ENCODE measurements around the gene PCNX3. TPM values are rescaled to one million over a fixed set of nuclear protein-coding genes. Genes with fewer than 3 reads are reported as not detected.

Gene PCNX3
- total and polyA plus RNA-seq, 5 donors: 10.2 to 17.2 (median 13.9) TPM

DNA sequence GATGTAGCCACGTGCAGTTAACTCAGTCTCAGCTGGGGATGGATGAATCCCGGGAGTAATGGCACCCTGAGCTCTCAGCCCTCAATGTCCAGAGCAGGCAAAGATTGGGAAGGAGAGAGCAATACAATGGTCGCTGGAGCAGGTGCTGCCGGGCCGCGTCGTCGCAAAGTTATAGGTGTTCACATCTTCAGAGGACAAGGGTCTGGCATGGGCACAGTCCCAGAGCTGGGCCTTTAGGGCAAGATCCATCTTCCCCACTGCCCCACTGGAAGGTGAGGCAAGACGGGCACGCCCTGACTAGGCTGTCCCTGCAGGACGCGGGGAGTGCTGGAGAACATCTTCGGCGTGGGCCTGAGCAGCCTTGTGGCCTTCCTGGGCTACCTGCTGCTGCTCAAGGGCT, 7.6 kb downstream of the PCNX3 start:
- intact Hi-C loops (cut with DNase I): no loop called here

DNA sequence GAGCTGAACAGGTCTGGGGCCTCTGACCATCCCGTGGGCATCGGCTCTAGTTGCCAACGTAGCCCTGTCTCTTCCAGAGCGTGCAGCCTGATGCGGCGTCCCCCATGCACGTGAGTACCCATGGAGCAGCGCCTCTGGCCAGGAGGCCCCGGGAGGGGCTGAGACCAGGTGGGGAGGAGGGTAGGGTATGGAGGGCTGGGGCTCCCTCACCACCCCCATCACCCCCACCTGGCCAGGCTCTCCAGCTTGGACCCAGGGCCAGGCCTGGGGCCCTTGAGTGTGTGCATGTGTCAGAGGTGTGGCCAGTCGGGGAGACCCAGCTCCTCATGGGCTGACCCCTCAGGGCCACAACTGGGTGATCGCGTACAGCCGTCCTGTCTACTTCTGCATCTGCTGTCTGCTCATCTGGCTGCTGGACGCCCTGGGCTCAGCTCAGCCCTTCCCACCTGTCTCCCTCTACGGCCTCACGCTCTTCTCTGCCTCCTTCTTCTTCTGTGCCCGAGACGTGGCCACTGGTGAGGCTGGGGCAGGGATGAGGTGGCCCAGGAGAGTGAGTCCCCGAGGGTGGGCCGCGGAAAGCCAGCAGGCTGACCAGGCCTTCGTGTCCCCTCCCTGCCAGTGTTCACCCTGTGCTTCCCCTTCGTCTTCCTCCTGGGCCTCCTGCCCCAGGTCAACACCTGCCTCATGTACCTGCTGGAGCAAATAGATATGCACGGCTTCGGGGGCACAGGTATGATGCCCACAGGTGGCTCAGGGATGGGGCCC, 8.5 kb downstream of the PCNX3 start:
- Histone ChIP-seq H3K9me3 (ENCODE audit: control insufficient read depth, low read length) (no peaks in the 10 kb centered on the region), H3K27ac (ENCODE audit: low read length) (no peak overlapping the region), H3K27me3 (ENCODE audit: control insufficient read depth, insufficient read depth) (no peaks in the 10 kb centered on the region), H3K4me3 (ENCODE audit: low read length) (no peak overlapping the region), H3K4me1 (ENCODE audit: control insufficient read depth, insufficient read depth, low read length) (no peaks in the 10 kb centered on the region)
- ATAC-seq (no peak), DNase-seq (peak in 1 of 3 donors; percentile 41)
- 91% methylated on average over 25 of the region's 25 CpGs for WGBS
- intact Hi-C loops (cut with DNase I): no loop called here

More for the DNA sequence above, 7.6 kb downstream of the PCNX3 start:
- Histone ChIP-seq H3K4me3 (ENCODE audit: low read length) (no peak overlapping the region), H3K27me3 (ENCODE audit: control insufficient read depth, insufficient read depth) (no peaks in the 10 kb centered on the region), H3K27ac (ENCODE audit: low read length) (no peak overlapping the region), H3K4me1 (ENCODE audit: control insufficient read depth, insufficient read depth, low read length) (no peaks in the 10 kb centered on the region), H3K9me3 (ENCODE audit: control insufficient read depth, low read length) (no peaks in the 10 kb centered on the region)
- WGBS: 92% methylated on average over 14 of the region's 14 CpGs
- ATAC-seq: no peak
- DNase-seq: peak in 1 of 3 donors; percentile 42

DNA sequence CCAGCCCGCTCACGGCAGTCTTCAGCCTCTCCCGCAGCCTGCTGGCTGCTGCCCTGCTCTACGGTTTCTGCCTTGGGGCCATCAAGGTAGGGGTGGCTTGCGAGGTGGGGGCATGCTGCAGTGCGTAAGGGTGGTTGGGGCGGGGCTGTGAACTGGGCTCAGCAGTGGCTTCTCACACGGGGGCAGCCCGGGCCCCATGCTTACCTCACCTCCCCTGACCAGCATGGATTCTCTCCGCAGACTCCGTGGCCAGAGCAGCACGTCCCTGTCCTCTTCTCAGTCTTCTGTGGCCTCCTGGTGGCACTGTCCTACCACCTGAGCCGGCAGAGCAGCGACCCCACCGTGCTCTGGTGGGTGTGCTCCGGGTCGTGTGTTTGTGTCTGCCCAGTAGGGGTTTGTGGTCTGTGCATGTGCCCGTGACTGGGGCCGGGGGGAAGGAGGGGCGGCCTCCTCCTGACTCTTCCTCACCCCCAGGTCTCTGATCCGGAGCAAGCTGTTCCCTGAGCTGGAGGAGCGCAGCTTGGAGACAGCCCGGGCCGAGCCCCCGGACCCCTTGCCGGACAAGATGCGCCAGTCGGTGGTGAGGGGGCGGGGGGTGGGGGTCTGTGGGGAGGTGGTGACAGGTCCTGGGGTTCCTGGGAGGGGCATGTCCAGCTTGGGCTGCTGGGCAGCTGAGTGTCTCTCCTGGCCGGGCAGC, 9.5 kb downstream of the PCNX3 start:
- no peaks in the 10 kb centered on the region for H3K27me3 ChIP-seq (ENCODE audit: control insufficient read depth, insufficient read depth)
- H3K9me3 ChIP-seq (ENCODE audit: control insufficient read depth, low read length): no peaks in the 10 kb centered on the region
- H3K4me3 ChIP-seq (ENCODE audit: low read length): no peak overlapping the region
- WGBS: 84% methylated on average over 30 of the region's 30 CpGs
- no peaks in the 10 kb centered on the region for H3K4me1 ChIP-seq (ENCODE audit: control insufficient read depth, insufficient read depth, low read length)
- intact Hi-C loops (cut with DNase I): loop anchor here in 1 of 4 donors (5.0 kb wide), 1 partner anchor 192 kb away; no protein-coding TSS in a partner anchor
- peak in 1 of 3 donors; percentile 58 for DNase-seq
- ATAC-seq: no peak
- H3K27ac ChIP-seq (ENCODE audit: low read length): no peak overlapping the region

DNA sequence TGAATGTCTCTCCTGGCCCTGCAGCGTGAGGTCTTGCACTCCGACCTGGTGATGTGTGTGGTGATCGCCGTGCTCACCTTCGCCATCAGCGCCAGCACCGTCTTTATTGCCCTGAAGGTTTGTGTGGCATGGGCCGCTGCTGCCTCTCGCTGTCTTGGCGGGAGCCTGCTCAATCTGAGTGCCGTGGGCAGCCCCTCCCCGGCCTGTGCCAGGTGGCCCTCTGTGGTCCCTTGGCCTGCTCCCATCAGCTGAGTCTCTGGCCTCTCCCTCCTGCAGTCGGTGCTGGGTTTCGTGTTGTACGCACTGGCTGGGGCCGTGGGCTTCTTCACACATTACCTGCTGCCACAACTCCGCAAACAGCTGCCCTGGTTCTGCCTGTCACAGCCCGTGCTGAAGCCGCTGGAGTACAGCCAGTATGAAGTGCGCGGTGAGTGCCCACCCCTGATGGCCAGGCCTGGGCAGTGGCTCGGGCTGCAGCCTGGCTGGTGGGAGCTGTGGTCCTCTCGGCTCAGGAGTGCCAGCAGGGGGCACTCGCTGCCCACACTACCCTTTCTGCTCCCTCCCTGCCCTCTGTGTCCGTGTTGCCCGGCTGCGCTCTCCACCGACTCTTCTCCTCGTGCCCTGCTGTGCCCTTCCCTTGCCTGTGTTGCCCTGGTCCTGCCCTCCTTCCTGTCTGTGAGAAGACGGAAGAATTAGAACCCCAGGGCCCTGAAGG, 10.2 kb downstream of the PCNX3 start:
- no peak overlapping the region for H3K4me3 ChIP-seq (ENCODE audit: low read length)
- H3K9me3 ChIP-seq (ENCODE audit: control insufficient read depth, low read length): no peaks in the 10 kb centered on the region
- no peaks in the 10 kb centered on the region for H3K27me3 ChIP-seq (ENCODE audit: control insufficient read depth, insufficient read depth)
- ATAC-seq (peak; percentile 65 to 72), DNase-seq (peak; percentile 57 to 88 (median 87))
- 66% methylated on average over 30 of the region's 30 CpGs for WGBS
- no peak overlapping the region for H3K27ac ChIP-seq (ENCODE audit: low read length)
- no peaks in the 10 kb centered on the region for H3K4me1 ChIP-seq (ENCODE audit: control insufficient read depth, insufficient read depth, low read length)
- intact Hi-C loops (cut with DNase I): loop anchor here in 1 of 4 donors (5.0 kb wide), 1 partner anchor 192 kb away; no protein-coding TSS in a partner anchor

DNA sequence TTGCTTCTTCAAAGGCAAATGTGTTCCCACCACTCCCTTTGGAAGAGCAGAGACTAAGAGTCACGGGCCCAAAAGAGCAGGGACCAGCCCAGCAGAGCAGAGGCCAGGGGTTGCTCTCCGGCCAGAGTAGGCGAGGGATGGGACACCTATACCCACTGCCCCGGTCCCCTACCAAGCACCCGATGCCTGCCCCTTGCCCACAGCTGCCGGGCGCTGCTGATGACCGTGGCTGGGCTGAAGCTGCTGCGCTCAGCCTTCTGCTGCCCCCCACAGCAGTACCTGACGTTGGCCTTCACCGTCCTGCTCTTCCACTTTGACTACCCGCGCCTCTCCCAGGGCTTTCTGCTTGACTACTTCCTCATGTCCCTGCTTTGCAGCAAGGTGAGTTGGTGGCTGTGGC, 11.6 kb downstream of the PCNX3 start:
- DNase-seq: no peak
- Histone ChIP-seq H3K9me3 (ENCODE audit: control insufficient read depth, low read length) (no peaks in the 10 kb centered on the region), H3K27ac (ENCODE audit: low read length) (no peak overlapping the region), H3K4me3 (ENCODE audit: low read length) (no peak overlapping the region), H3K4me1 (ENCODE audit: control insufficient read depth, insufficient read depth, low read length) (no peaks in the 10 kb centered on the region), H3K27me3 (ENCODE audit: control insufficient read depth, insufficient read depth) (no peaks in the 10 kb centered on the region)
- 91% methylated on average over 13 of the region's 13 CpGs for WGBS
- intact Hi-C loops (cut with DNase I): loop anchor here in 1 of 4 donors (5.0 kb wide), 1 partner anchor 190 kb away; no protein-coding TSS in a partner anchor
- no peak for ATAC-seq

DNA sequence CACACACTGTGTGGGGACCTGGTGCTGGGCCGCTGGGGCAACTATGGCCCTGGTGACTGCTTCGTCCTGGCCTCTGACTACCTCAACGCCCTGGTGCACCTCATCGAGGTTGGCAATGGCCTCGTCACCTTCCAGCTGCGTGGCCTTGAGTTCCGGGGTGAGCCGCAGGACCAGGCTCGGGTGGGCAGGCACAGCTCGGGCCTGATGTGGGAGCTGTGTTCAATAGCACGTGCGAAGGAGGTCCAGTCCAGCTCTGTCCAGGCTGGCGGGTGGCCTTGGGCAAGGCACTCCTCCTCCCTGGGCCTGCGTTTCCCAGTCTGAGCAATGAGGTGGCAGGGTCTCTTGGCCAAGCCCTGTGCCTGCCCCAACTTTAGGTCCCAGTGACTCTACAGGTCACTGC, 14.0 kb downstream of the PCNX3 start:
- ATAC-seq: no peak
- intact Hi-C loops (cut with DNase I): loop anchor here in 1 of 4 donors (5.0 kb wide), 1 partner anchor 188 kb away; no protein-coding TSS in a partner anchor

DNA sequence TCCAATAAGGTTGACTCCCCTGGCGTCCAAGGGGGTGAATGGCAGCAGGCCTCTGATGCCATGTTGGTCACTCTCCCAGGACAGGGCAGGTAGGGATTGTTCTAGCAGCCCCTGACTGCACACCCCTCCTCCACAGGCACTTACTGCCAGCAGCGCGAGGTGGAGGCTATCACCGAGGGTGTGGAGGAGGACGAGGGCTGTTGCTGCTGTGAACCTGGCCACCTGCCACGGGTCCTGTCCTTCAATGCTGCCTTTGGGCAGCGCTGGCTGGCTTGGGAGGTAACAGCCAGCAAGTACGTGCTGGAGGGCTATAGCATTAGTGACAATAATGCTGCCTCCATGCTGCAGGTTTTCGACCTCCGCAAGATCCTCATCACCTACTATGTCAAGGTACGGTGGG, 14.6 kb downstream of the PCNX3 start:
- DNase-seq (peak in 1 of 3 donors; percentile 74), ATAC-seq (peak; percentile 5 to 34)
- intact Hi-C loops (cut with DNase I): loop anchor here in 1 of 4 donors (10.0 kb wide), 1 partner anchor 185 kb away; no protein-coding TSS in a partner anchor
- WGBS: 78% methylated on average over 11 of the region's 11 CpGs
- no peak overlapping the region for H3K4me3 ChIP-seq (ENCODE audit: low read length)
- H3K4me1 ChIP-seq (ENCODE audit: control insufficient read depth, insufficient read depth, low read length): no peaks in the 10 kb centered on the region
- H3K27ac ChIP-seq (ENCODE audit: low read length): no peak overlapping the region
- no peaks in the 10 kb centered on the region for H3K9me3 ChIP-seq (ENCODE audit: control insufficient read depth, low read length)
- H3K27me3 ChIP-seq (ENCODE audit: control insufficient read depth, insufficient read depth): no peaks in the 10 kb centered on the region

More for the DNA sequence above, 14.0 kb downstream of the PCNX3 start:
- no peak for DNase-seq
- H3K4me1 ChIP-seq (ENCODE audit: control insufficient read depth, insufficient read depth, low read length): no peaks in the 10 kb centered on the region
- no peaks in the 10 kb centered on the region for H3K9me3 ChIP-seq (ENCODE audit: control insufficient read depth, low read length)
- no peak overlapping the region for H3K4me3 ChIP-seq (ENCODE audit: low read length)
- WGBS: 96% methylated on average over 14 of the region's 14 CpGs
- H3K27me3 ChIP-seq (ENCODE audit: control insufficient read depth, insufficient read depth): no peaks in the 10 kb centered on the region
- H3K27ac ChIP-seq (ENCODE audit: low read length): no peak overlapping the region

DNA sequence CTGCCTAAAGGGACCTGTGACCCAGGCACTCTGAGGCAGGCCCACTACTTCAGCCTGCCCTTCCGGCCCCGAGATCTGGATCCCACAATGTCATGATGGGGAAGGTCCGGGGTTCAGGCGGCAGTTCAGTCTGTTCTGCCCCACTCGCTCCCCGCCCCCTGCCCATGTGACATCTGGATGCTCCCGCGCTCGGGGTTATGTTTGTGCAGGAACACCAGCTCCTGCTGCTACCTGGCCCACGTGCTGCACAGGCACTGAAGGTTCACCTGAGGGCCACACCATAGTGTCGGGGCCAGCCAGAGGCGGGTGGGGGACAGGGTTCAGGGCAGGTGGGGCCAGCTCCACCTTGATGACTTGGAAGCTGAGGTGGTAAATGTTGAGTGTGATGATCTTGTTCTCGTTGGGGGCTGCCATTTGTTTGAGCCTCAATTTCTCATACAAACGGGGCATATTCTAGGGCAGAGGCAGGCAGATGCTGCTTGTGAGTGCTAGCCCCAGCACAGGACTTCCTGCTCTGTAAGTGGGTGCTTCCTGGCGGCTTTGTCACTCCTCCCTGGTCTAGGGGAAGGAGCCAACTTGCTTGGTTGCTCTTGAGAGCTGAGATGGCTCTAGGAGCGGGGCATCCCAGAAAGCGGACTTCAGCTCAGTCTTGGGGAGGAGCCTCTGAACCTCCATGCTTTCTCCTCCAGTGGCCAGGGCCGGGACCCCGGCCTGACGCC, 18.0 kb downstream of the PCNX3 start:
- intact Hi-C loops (cut with DNase I): loop anchor here in 1 of 4 donors (10.0 kb wide), 1 partner anchor 181 kb away; no protein-coding TSS in a partner anchor
- WGBS: 85% methylated on average over 20 of the region's 20 CpGs

DNA sequence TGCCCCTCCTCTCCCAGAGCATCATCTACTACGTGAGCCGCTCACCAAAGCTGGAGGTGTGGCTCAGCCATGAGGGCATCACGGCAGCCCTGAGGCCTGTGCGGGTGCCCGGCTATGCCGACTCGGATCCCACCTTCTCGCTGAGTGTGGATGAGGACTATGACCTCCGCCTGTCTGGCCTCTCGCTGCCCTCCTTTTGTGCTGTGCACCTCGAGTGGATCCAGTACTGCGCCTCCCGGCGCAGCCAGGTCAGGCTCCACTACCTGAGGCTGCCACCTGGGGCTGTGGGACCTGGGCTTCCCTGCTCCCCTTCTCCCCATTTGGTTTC, 18.5 kb downstream of the PCNX3 start:
- intact Hi-C loops (cut with DNase I): loop anchor here in 1 of 4 donors (10.0 kb wide), 1 partner anchor 181 kb away; no protein-coding TSS in a partner anchor
- ATAC-seq (no peak), DNase-seq (no peak)
- H3K4me1 ChIP-seq (ENCODE audit: control insufficient read depth, insufficient read depth, low read length): no peaks in the 10 kb centered on the region
- H3K27ac ChIP-seq (ENCODE audit: low read length): no peak overlapping the region
- no peak overlapping the region for H3K4me3 ChIP-seq (ENCODE audit: low read length)
- H3K27me3 ChIP-seq (ENCODE audit: control insufficient read depth, insufficient read depth): no peaks in the 10 kb centered on the region
- no peaks in the 10 kb centered on the region for H3K9me3 ChIP-seq (ENCODE audit: control insufficient read depth, low read length)
- WGBS: 88% methylated on average over 14 of the region's 14 CpGs

More for the DNA sequence above, 18.0 kb downstream of the PCNX3 start:
- Histone ChIP-seq H3K9me3 (ENCODE audit: control insufficient read depth, low read length) (no peaks in the 10 kb centered on the region), H3K27me3 (ENCODE audit: control insufficient read depth, insufficient read depth) (no peaks in the 10 kb centered on the region), H3K4me3 (ENCODE audit: low read length) (no peak overlapping the region), H3K4me1 (ENCODE audit: control insufficient read depth, insufficient read depth, low read length) (no peaks in the 10 kb centered on the region), H3K27ac (ENCODE audit: low read length) (no peak overlapping the region)
- ATAC-seq: no peak
- peak in 1 of 3 donors; percentile 54 for DNase-seq

DNA sequence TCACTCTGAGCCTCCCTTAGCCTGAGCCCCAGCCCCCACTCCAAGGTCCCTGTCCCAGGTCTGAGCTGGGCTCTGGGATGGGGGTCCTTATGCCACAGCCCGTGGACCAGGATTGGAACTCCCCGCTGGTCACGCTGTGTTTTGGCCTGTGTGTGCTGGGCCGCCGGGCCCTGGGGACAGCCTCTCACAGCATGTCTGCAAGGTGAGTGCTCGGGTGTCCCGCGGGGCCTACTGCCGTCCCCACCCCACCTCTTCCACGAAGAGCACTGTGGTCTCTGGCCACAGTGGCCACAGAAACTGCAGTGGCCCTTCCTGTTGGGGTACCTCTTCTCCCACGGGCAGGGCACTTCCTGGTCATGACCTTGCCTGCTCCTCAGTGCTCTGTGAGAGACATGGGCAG, 18.9 kb downstream of the PCNX3 start:
- Histone ChIP-seq H3K4me3 (ENCODE audit: low read length) (no peak overlapping the region), H3K4me1 (ENCODE audit: control insufficient read depth, insufficient read depth, low read length) (no peaks in the 10 kb centered on the region), H3K27ac (ENCODE audit: low read length) (no peak overlapping the region), H3K27me3 (ENCODE audit: control insufficient read depth, insufficient read depth) (no peaks in the 10 kb centered on the region), H3K9me3 (ENCODE audit: control insufficient read depth, low read length) (no peaks in the 10 kb centered on the region)
- intact Hi-C loops (cut with DNase I): loop anchor here in 1 of 4 donors (10.0 kb wide), 1 partner anchor 180 kb away; no protein-coding TSS in a partner anchor
- WGBS: 92% methylated on average over 11 of the region's 11 CpGs
- ATAC-seq (no peak), DNase-seq (peak in 1 of 3 donors; percentile 50)
